HG03565 (cell line): ENCODE measurements around the gene TSPYL2.

Experiments used
- ATAC-seq: cut with Tn5 transposase; IDR thresholded peaks from one replicate; pipeline ENCODE4 v1.9.1; 2021; ENCODE audit warnings: mild to moderate bottlenecking, moderate library complexity; ENCODE audit not compliant: unreplicated experiment

Gene TSPYL2

GRCh38 chrX:53078943-53079342 is 3.2 kb upstream of the TSPYL2 start:
- no peak for ATAC-seq

DNA sequence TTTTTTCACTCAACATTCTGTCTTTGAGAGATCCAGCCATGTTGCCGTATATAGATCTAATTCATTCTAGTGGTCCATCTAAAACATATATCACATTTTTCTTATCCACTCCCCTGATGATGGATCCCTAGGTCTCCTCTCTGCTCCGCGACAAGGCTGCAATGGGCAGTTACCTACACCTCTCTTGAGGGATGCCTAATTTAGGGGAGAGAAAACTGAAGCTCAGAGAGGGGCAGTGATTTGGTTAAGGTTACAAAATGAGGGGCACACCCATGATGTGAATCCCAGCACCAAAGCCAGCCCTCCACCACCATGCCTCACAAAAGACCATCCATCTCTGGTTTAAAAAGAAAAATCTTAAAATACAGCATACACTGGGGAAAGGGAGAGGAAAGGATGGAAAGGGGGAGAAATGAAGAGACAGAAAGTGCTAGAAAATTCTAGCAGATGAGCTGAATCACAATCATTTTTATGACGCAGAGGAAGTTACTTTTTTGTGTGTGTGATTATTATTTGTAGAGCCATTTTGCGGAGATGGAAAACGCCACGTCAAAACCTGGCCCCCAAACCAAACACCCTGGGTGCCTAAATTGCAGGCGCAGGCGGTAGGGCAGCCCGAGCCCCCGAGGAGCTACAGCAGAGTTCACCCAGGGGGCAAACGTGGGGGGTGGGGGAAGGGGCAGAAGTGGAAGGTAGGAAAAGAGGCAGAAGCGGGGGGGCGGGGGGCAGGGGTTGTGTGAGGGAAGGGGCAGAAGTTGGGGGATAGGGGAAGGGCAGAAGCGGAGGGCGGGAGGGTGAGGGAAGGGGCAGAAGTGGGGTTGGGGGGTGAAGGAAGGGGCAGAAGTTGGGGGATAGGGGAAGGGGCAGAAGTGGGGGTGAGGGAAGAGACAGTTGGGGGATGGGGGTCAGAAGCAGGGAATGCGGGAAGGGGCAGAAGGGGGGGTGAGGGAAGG is 1.3 kb upstream of the TSPYL2 start:
- no peak for ATAC-seq

DNA sequence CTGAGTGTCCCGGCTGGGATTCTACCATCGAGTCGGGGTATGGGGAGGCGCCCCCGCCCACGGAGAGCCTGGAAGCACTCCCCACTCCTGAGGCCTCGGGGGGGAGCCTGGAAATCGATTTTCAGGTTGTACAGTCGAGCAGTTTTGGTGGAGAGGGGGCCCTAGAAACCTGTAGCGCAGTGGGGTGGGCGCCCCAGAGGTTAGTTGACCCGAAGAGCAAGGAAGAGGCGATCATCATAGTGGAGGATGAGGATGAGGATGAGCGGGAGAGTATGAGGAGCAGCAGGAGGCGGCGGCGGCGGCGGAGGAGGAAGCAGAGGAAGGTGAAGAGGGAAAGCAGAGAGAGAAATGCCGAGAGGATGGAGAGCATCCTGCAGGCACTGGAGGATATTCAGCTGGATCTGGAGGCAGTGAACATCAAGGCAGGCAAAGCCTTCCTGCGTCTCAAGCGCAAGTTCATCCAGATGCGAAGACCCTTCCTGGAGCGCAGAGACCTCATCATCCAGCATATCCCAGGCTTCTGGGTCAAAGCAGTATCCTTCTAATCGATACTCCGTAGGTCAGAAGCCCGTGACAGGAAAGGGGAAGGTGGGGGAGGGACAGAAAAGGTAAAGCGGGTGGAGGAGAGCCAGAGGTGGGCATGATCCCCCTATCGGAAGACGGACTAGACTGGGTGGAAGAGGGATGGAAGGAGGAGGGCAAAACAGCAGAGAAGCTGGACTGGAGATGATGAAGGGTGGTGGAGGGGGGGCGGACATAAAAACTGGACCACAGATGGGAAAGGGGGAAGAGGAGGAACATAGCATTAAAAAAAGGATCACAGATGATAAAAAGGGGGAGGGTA is 828 bp downstream of the TSPYL2 start:
- ATAC-seq = no peak

DNA sequence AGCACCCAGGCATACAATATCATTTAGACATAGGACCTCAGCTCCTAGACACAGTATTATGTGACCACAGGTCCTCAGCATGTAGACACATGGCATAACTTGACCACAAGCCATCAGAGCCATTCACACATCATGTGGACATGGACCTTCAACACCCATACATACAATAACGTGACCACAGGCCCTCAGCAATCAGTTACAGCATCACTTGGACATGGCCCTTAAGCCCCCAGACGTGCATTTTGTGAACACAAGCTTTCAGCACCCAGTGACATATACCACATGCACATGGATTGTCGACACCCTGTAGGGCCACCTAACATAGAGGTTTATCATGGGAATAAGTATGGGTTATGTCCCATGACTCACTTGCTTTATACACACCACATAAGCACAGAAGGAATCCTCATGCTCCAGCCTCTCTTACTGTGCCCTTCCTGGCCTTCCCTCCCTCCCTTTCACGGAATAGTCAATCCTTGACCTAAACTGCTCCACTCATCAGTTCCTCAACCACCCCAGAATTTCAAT is 1.9 kb downstream of the TSPYL2 start:
- no peak for ATAC-seq

GRCh38 chrX:53084863-53085262 is 2.7 kb downstream of the TSPYL2 start:
- ATAC-seq = no peak

GRCh38 chrX:53085661-53086229 is 3.6 kb downstream of the TSPYL2 start:
- ATAC-seq = no peak

- ATAC-seq = no peak
Measured at GRCh38 chrX:53086464-53086863, 4.3 kb downstream of the TSPYL2 start.

- no peak for ATAC-seq
Measured at GRCh38 chrX:53087388-53087831, 5.2 kb downstream of the TSPYL2 start.

- peak; percentile 52 for ATAC-seq
Measured at GRCh38 chrX:53088136-53088974, 6.2 kb downstream of the TSPYL2 start.

- no peak for ATAC-seq
Measured at GRCh38 chrX:53089224-53089842, 7.2 kb downstream of the TSPYL2 start.

DNA sequence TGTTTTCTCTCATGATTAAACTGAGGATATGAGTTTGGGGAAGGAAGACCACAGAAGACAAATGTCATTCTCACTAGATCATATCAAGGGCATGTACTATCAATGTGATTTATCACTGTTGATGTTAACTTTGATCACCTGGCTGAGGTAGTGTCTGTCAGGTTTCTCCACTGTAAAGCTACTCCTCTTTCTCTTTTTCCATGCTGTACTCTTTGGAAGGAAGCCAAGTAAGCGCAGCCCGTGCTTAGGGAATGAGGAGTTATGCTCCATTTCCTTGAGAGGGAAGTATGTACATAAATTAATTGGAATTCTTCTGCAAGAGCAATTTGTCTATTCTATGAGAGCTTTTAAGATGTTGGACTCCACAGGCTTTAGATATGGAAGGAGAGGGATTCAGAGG is 7.8 kb downstream of the TSPYL2 start:
- no peak for ATAC-seq

DNA sequence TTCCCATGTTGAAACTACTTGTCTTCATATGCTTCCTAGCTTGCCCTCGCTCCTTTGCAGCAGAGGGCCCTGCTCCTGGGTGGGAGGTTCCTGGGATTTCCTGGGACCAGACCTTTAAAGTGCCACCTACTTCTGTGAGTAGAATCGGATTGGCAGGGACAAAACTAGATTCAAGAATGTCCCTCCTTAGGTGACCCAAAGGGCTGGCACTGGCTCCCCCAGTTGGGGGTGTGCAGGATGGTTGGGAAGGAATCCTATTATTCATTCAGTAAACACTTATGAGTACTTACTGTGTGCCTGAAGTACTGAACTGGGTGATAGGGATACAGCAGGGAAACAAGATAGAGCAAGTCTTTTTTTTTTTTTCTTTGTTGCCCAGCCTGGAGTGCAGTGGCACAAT is 9.2 kb downstream of the TSPYL2 start:
- ATAC-seq = no peak

- ATAC-seq = no peak
Measured at GRCh38 chrX:53093177-53093655, 11.0 kb downstream of the TSPYL2 start.

GRCh38 chrX:53093748-53094581 is 11.8 kb downstream of the TSPYL2 start, which contains the start of gene KANTR:
Gene KANTR, plus strand, starts transcription at chrX:53094142. Its CDS starts 30,131 bp downstream, at chrX:53124273.
- ATAC-seq = peak; percentile 77

- ATAC-seq = no peak
Measured at GRCh38 chrX:53094582-53094905, 12.4 kb downstream of the TSPYL2 start.

DNA sequence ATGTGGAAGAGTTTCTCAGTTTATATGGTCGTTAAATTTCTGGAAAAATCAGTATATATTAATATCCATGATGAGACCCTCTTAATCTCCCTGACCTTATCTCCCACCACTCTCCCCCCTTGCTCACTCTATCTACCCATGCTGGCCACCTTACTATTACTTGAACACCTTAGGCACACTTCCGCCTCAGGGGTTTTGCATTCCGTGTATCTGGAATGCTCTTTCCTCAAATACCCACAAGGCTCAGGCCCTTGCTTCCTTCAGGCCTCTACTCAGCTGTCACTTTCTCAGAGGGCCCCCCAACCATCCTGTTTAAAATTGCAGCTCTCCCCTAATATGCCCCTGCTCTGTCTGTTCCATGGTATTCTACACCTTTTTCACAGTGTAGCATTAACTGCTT is 13.6 kb downstream of the TSPYL2 start:
- ATAC-seq = no peak

DNA sequence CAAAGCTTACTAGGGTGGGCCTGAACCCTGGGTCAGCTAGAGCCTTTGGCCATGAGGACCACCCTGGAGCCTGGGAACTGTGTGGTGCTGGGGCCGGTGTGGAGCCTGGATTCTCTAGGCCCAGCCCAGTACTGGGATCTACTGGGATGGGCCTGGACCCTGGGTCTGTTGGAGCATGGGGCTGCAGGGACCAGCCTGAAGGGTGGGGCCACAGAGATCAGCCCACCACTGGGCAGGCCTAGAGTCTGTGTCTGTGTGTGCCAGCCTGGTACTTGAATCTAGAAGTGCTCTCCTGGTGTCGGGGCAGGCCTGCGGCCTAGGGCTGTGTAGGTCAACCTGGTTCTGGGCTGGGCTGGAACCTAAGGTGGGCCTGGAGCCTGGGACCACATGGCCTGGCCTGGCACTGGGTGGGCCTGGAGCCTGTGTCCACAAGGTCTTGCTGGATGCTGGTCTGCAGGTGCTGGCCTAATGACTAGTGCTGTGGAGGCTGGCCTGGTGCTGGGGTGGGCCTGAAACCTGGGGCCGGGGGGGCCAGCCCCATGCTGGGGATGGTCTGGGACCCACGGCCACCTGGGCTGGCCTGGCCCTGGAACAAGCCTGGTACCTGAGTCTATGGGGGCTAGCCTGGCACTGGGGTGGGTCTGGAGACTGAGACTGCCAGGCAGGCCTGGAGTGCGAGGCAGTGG is 32.8 kb downstream of the TSPYL2 start:
- no peak for ATAC-seq

- ATAC-seq = no peak
Measured at GRCh38 chrX:53115550-53115874, 33.3 kb downstream of the TSPYL2 start.
